ENCODE measurements around the gene KCNQ5. TPM values are rescaled to one million over a fixed set of nuclear protein-coding genes. Genes with fewer than 3 reads are reported as not detected.

KCNQ5 gene
- total and polyA plus RNA-seq, 2 of the 8 experiments (the other 6 are each of a cell fraction or from before 2014, with no cell fraction given), result 0.83 to 1.2 TPM

DNA sequence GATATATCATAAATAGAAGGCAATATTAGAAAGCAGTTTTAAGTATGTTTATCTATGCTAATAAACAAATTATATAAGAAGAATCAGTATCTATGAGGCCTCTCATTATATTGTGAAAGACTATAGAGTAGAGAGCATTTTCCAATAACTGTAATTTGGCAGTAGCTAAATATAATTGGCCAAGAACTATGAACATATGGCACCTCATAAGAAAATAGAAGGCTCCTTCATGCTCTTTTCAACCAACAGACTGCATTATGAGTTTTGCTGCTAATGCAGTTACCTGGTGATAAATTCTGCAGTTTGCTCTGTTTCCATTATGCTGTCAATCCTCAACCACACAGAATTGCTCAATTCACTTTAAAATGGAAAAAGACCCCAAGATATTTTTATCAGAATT is 382.4 kb downstream of the KCNQ5 start (continued):
- TF ChIP-seq, protein P1, sequence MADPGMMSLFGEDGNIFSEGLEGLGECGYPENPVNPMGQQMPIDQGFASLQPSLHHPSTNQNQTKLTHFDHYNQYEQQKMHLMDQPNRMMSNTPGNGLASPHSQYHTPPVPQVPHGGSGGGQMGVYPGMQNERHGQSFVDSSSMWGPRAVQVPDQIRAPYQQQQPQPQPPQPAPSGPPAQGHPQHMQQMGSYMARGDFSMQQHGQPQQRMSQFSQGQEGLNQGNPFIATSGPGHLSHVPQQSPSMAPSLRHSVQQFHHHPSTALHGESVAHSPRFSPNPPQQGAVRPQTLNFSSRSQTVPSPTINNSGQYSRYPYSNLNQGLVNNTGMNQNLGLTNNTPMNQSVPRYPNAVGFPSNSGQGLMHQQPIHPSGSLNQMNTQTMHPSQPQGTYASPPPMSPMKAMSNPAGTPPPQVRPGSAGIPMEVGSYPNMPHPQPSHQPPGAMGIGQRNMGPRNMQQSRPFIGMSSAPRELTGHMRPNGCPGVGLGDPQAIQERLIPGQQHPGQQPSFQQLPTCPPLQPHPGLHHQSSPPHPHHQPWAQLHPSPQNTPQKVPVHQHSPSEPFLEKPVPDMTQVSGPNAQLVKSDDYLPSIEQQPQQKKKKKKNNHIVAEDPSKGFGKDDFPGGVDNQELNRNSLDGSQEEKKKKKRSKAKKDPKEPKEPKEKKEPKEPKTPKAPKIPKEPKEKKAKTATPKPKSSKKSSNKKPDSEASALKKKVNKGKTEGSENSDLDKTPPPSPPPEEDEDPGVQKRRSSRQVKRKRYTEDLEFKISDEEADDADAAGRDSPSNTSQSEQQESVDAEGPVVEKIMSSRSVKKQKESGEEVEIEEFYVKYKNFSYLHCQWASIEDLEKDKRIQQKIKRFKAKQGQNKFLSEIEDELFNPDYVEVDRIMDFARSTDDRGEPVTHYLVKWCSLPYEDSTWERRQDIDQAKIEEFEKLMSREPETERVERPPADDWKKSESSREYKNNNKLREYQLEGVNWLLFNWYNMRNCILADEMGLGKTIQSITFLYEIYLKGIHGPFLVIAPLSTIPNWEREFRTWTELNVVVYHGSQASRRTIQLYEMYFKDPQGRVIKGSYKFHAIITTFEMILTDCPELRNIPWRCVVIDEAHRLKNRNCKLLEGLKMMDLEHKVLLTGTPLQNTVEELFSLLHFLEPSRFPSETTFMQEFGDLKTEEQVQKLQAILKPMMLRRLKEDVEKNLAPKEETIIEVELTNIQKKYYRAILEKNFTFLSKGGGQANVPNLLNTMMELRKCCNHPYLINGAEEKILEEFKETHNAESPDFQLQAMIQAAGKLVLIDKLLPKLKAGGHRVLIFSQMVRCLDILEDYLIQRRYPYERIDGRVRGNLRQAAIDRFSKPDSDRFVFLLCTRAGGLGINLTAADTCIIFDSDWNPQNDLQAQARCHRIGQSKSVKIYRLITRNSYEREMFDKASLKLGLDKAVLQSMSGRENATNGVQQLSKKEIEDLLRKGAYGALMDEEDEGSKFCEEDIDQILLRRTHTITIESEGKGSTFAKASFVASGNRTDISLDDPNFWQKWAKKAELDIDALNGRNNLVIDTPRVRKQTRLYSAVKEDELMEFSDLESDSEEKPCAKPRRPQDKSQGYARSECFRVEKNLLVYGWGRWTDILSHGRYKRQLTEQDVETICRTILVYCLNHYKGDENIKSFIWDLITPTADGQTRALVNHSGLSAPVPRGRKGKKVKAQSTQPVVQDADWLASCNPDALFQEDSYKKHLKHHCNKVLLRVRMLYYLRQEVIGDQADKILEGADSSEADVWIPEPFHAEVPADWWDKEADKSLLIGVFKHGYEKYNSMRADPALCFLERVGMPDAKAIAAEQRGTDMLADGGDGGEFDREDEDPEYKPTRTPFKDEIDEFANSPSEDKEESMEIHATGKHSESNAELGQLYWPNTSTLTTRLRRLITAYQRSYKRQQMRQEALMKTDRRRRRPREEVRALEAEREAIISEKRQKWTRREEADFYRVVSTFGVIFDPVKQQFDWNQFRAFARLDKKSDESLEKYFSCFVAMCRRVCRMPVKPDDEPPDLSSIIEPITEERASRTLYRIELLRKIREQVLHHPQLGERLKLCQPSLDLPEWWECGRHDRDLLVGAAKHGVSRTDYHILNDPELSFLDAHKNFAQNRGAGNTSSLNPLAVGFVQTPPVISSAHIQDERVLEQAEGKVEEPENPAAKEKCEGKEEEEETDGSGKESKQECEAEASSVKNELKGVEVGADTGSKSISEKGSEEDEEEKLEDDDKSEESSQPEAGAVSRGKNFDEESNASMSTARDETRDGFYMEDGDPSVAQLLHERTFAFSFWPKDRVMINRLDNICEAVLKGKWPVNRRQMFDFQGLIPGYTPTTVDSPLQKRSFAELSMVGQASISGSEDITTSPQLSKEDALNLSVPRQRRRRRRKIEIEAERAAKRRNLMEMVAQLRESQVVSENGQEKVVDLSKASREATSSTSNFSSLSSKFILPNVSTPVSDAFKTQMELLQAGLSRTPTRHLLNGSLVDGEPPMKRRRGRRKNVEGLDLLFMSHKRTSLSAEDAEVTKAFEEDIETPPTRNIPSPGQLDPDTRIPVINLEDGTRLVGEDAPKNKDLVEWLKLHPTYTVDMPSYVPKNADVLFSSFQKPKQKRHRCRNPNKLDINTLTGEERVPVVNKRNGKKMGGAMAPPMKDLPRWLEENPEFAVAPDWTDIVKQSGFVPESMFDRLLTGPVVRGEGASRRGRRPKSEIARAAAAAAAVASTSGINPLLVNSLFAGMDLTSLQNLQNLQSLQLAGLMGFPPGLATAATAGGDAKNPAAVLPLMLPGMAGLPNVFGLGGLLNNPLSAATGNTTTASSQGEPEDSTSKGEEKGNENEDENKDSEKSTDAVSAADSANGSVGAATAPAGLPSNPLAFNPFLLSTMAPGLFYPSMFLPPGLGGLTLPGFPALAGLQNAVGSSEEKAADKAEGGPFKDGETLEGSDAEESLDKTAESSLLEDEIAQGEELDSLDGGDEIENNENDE (IDR thresholded peaks at IDR 0.05; ENCODE audit: insufficient replicate concordance, low read length), result no peak
- TF ChIP-seq CEBPB (IDR thresholded peaks at IDR 0.05; ENCODE audit: low read depth, low read length) (no peak), RAD21 (IDR thresholded peaks at IDR 0.05 in 1 of 2, conservative IDR thresholded peaks at IDR 0.05 in 1 of 2; ENCODE audit: low read depth in 2 of 2, low read length in 2 of 2) (no peak), KDM4A (IDR thresholded peaks at IDR 0.05; ENCODE audit: low read depth, low read length, severe bottlenecking) (no peak), BACH1 (IDR thresholded peaks at IDR 0.05; ENCODE audit: low read length) (no peak), JUN (IDR thresholded peaks at IDR 0.05; ENCODE audit: low read depth, low read length) (no peak)

Data from H1 (cell line).